LNCAP (cell line): ENCODE data around the gene DAGLA.
A peak's percentile ranks its signal among the peaks of the same experiment; 100 is the strongest.

Experiments used
- TF ChIP-seq, protein P1 (sequence below): fragments of 450-650 bp; IDR thresholded peaks from 2 replicates; pipeline ENCODE4 v1.5.1; 2017; ENCODE audit warnings: mild to moderate bottlenecking

DAGLA gene

DNA sequence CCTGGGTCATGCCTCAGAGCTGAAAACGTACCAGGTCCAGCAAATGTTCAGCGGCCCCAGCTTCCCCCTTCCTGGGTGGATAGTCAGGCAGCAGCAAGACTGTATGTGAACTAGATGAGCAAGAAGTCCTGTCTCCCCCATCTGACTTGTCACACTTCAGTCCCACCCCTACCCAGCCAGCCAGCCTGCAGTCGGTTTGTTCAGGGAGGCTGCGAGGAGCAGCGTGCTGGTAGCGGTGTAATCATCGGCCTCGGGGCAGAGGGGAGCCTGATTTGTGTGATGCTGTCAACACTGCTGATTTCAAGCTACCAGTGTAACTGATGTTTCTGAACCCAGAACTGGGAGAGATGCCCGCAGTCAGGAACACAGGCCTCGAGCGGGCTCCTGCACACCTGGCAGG is 102.7 kb downstream of the DAGLA start:
- TF ChIP-seq, protein P1, sequence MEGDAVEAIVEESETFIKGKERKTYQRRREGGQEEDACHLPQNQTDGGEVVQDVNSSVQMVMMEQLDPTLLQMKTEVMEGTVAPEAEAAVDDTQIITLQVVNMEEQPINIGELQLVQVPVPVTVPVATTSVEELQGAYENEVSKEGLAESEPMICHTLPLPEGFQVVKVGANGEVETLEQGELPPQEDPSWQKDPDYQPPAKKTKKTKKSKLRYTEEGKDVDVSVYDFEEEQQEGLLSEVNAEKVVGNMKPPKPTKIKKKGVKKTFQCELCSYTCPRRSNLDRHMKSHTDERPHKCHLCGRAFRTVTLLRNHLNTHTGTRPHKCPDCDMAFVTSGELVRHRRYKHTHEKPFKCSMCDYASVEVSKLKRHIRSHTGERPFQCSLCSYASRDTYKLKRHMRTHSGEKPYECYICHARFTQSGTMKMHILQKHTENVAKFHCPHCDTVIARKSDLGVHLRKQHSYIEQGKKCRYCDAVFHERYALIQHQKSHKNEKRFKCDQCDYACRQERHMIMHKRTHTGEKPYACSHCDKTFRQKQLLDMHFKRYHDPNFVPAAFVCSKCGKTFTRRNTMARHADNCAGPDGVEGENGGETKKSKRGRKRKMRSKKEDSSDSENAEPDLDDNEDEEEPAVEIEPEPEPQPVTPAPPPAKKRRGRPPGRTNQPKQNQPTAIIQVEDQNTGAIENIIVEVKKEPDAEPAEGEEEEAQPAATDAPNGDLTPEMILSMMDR: no peak

DNA sequence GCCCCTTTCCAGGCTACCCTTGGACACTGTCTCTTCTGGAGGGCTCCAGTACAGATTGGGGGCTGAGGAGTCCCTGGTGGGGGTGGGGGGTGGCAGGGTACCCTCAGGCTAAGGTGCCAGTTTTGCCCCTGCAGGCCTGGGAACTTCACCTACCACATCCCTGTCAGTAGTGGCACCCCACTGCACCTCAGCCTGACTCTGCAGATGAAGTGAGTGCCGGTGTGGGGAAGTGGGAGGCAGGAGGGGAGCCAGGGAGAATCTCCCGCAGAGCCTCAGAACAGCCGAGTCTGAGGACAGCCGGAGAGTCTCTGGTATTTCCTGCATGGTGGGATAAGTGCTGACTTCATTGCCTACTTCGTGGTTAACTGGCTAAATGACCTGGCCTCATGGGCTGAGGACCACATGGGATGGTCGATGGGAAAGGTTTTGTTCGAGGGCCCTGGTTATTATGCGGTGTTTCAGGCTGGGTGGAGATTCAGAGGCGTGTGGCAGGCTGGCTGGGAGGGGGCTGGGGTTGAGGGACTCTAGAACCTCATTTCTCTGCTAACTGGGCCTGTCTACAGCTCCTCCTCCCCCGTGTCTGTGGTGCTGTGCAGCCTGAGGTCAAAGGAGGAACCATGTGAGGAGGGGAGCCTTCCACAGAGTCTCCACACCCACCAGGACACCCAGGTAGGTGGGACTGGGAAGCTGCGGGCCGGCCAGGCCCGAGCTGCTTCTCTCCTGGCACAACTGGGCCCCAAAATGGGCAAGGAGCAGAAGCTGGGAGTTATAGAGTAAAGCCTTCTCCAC is 103.7 kb downstream of the DAGLA start:
- TF ChIP-seq, protein P1: no peak

DNA sequence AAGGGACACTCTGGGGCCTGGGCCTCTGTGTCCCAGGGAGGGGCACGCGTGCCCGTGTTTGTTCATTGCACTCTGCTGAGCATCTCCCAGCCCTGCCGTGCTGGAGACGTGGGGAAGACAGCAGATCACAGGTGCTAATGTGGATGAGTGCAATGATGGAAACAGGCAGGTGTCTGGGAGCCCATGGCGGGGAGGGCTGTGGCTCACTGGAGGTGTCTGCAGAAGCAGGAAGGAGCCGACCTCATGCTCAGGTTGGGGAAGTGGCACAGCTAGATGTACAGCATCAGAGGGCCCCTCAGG is 104.3 kb downstream of the DAGLA start:
- TF ChIP-seq, protein P1: no peak

DNA sequence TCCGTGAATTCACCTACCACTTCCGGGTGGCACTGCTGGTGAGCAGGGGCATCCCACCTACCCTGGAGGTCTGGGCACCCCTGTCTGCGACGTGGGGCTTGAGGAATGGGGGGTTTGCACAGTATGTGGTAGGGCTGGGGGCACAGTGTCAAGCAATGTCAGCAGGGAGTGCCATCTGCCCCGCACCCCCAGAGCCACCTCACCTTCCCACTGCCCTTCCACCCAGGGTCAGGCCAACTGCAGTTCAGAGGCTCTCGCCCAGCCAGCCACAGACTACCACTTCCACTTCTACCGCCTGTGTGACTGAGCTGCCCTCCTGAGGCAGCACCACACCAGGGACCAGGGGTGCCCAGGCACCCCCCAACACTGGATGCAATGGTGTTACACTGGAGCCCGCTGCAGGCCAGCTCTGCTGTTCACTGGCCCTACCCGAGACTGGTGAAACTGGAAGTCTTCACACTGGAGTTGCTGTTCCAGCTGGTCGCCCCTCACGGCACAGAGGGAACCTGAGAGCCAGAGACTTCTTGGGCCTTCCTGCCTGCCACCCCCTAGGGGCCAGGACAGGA is 105.7 kb downstream of the DAGLA start:
- TF ChIP-seq, protein P1: no peak

DNA sequence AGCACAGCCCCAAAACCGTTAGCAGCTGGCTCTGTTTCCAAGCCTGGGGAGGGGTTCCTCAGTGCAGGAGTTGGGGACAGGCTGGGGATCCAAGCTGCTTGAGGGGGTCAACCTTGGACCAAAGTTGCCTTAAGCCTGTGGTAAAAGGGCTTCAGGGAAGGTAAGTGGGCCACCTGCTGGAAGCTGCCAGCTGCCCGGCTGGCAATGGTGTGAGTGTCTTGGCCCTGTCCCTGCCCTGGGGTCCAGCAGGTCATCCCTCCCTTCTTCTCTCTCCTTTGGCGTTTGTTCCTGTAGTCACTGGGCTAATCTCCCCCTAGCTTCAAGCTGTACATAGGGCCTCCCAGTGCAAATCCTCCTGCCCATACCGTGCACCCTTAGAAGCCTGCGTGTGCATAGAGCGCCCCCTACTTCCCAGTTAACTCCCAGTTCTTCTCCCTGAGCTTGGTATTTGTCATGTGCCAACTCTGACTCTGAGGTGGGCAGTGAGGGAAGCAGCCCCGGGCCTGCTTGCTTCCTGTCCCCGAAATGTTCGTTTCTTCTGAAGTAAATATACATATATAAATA is 107.8 kb downstream of the DAGLA start:
- TF ChIP-seq, protein P1: peak; percentile 52

DNA sequence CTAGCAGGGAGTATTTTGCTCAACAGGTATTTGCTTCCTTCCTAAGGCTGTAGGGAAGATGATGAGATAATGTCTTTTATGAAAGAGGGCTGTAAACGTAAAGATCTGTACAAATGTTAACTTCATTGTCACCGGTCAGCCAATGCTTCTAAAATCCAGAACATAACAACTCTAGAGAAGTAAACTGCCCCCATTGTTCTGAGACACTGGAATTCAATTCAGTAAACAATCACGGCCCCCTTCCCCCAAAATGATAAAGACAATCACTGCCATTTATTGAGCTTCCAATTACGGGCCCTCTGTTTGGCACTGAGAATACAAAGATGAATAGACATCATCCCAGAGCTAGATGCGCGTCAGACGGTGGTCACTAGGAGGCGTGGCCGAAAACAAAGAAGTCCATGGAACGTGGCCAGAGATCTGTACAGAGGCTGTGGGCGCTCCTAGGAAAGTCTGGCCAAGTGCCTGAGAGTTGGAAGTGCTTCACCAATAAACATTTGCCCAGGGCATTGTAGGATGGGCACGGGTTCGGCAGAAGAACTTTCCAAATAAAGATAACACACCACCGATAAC is 111.6 kb downstream of the DAGLA start:
- TF ChIP-seq, protein P1: no peak

DNA sequence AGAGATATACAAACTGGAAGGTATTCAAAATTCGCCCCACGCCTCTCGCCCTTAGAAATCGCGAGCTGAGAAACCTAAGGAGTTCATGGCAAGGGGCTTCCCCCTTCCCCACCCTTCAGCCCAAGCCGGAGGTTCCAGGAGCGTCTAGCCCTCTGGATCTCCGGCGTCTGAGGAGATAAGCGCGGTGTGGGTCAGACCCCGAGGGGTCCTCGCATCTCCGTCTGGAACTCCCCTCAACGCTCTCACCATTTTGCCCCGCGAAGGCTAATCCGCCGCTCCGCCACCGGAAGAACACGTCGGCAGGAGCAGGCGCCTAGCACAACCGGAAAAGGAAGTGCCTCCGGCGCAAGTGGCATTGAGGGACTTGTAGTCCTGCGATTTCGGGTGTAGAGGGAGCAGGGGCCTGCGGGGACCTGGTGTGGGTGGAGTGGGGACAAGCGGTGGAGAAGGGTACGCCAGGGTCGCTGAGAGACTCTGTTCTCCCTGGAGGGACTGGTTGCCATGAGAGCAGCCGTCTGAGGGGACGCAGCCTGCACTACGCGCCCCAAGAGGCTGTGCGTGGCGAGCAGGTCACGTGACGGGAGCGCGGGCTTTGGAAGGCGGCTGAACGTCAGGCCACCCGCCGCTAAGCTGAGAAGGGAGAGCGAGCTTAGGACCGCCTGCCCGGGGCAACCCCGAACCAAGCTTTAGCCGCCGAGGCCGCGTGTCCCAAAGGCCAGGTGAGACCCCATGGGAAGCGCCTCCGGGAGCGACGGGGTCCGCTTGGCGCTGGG is 112.3 kb downstream of the DAGLA start, which contains the start of the genes FEN1 and TMEM258:
FEN1 (plus strand) TSS at position 602 of the 773 bp plus-strand sequence. CDS start 2,451 bp downstream, outside the sequence.
TMEM258 (minus strand) TSS at position 290 of the 773 bp plus-strand sequence; CDS start at position 249, 41 bp downstream.
- TF ChIP-seq, protein P1: no peak
